ENCODE results near the gene GAS7.

The GAS7 gene

DNA sequence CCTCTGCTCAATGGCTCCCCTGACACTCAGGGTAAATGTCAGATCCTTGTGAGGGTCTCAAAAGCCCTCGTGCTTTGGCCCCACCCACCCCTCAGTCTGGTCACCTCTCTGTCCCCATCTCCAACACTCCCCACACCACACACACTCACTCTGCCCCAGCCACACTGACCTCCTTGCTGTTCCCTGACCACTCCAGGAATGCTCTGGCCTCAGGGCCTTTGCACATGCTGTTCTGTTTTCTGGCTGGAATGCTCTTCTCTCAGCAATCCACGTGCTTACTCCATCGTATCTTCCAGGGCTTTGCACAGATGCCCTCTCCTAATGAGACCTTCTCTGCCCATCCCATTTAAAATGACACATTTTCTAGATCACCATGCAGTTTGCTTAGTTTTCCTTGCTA is 28.2 kb downstream of the GAS7 start:
- no peak for FAIRE-seq

DNA sequence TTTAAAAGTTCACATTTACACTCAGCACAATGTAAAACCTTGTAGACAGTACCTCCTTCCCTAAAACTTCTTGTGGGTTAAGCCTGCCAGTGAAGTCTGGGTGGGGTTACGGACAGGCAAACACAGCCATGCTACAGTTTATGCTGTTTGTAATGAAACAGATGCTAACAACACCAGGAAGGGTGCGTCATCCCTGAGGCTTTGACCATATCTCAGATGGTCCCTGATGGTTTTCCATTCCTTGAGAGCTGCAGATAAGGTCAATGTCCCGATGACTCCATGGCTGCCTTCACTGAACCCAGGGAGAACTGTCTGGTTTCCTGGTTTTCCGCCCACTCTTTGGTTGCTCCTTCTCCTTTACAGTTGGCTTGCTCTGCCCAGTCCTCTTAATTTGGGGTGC is 29.1 kb downstream of the GAS7 start:
- FAIRE-seq, result no peak

GRCh38 chr17:10166176-10166935 is 32.0 kb downstream of the GAS7 start:
- no peak for FAIRE-seq

DNA sequence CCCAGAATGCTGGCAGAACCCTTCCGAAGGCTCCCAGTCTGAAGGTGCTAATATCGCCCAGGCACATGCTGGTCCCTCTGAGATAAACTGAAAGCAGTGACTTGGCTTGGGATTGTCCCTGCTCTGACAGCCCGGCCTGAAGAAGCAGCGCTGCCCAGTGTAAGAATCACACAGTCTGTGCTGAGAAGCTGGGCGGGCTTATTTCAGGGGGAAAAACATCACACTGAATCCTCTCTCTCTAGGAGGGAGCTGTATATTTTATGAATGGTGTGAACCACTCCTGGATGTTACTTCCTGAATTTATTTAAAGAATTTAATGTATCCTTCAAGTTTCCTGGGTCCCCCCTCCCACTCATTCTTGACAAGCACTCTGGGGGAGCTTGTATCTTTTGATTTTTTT is 36.3 kb downstream of the GAS7 start:
- no peak for FAIRE-seq

DNA sequence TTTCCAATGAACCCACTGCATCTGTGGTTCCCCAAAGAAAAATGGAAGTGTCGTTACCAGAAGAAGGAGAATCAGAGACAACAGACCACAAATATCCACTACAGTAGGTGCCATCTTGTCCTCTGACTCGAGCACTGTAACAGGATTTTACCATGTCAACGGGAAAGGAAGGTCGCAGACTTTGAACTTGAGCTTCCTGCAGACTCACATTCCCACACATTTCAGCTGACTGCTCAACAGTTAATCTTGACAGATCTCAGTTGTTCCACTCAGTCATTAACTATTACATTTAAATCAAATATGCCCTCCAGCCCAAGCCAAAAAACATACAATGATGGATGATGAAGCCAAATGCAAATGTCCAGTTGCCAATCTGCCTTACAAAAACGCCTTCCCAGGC is 37.0 kb downstream of the GAS7 start:
- FAIRE-seq, result no peak

GRCh38 chr17:10156948-10157607 is 41.3 kb downstream of the GAS7 start:
- FAIRE-seq, result no peak

- no peak for FAIRE-seq
Measured at GRCh38 chr17:10156599-10156947, 41.8 kb downstream of the GAS7 start.

- no peak for FAIRE-seq
Measured at GRCh38 chr17:10156077-10156435, 42.4 kb downstream of the GAS7 start.

- FAIRE-seq, result no peak
Measured at GRCh38 chr17:10155371-10156076, 42.9 kb downstream of the GAS7 start.

GRCh38 chr17:10151667-10152496 is 46.5 kb downstream of the GAS7 start:
- FAIRE-seq, result no peak

- FAIRE-seq, result no peak
Measured at GRCh38 chr17:10149573-10150399, 48.6 kb downstream of the GAS7 start.

GRCh38 chr17:10147761-10148415 is 50.5 kb downstream of the GAS7 start:
- no peak for FAIRE-seq

DNA sequence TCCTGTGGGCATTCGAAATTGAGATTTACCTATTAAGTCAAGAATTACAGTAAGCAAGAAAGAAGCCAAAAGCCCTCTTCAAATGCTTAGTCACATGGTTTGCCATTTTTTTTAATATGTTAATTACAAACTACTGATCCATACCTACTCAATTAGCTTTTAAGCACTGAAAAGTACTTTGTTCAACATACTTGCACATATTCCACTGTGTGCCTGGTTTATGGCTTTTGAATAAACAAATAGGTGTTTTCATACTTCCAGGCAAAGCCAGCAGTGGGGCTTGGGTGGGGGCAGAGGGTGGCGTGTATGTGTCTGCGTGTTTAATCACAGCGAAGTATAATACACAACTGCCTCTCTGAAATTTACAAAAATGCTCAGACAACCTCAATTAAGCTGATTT is 51.4 kb downstream of the GAS7 start:
- no peak for FAIRE-seq

DNA sequence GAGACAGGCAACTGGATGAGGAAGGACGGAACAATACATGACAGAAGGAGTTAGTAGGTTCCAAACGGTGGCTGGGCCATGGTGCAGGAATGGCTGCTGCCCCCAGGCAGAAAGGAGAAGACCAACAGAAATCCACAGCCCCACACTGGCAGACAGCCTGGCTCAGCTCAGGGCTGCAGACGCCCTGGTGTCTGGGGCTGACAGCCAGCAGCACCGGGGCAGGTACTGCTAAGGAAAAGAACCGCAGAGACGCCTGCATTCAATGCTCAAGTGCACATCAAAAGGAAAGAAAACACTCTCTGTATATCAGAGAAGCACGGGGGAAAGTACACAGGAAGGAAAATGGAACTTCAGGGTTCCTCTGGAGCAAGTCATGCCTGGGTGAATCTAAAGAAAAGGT is 53.4 kb downstream of the GAS7 start:
- FAIRE-seq, result no peak

GRCh38 chr17:10144456-10144855 is 54.0 kb downstream of the GAS7 start:
- no peak for FAIRE-seq

DNA sequence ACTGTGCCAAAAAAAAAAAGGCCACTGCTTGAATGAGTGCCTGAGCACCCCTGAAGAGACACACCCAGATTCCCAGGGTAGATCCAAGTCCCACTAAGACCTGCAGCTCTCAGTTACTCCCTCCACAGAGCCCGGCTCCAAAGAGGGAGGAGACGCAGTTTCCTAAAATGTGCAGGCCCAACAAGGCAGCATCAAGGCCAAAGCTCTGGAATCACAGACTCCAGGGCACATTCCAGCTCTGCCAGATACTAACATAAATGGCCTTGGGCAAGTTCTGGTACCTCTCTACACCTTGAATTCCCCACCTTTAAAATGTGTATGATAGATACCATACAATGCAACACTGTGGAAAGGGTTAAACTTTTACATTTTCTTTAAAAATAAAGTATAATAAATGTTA is 57.0 kb downstream of the GAS7 start:
- FAIRE-seq, result no peak

DNA sequence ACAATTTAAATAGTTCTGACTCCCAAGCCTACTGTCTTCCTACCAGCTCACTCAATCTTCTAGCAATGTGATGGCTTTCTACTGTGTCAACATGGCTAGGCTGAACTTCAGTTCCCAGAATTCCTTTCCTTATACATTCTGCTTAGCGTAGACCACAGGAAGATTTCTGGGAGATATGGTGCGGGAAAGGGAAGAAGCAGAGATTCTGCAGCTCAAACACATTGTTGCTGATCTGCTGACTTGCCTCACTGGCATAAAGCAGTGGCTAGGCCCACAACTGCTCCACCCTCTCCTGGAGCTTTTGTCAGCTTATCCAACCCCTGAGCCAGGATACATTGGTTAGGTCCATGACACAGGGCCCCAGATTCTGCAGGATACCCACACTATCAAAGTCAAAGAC is 58.8 kb downstream of the GAS7 start:
- FAIRE-seq, result no peak

DNA sequence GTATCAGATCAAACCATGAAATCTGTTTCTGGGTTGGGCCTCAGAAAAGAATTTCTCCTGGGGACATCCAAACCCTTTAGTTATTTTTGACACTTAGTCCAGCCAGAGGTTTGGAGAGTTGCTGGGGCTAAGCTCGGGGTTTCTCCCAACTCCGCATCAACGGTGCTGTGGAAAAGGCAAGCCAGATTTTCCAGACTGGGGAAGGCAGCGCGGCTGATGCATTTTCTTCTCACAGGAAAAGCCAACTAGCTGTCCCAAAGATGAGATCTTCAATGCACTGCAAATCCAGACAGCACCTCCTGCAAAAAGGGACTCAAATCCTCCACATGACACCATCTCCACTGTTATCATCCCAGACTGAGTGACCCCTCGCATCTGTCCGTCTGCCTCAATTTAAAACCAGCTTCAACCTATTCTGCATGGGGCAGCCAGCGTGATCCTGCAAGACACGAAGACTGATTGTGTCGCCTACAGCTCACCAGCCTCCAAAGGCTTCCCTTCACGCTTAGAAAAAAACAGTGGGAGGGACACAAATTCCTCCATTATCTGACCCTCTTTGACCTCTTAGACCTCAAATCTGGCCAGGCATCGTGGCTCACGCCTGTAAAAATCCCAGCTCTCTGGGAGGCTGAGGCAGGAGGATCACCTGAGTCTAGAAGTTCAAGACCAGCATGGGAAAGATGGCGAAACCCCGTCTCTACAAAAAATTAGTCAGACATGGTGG is 62.0 kb downstream of the GAS7 start:
- no peak for FAIRE-seq

GRCh38 chr17:10135539-10136257 is 62.7 kb downstream of the GAS7 start:
- FAIRE-seq, result no peak

DNA sequence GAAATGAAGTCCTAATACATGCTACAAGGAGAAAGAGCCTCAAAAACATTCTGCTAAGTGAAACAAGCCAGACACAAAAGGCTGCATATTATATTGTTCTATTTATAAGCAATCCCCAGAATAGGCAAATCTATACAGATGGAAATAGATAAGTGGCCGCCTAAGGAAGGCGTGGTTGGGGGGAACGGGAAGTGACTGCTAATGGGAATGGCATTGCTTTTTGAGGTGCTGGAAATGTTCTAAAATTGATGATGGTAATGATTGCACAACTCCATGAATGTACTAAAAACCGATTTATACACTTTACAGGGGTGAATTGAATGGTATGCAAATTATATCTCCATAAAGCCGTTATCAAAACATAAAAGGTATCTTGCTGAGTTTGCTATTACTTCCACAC is 67.7 kb downstream of the GAS7 start:
- no peak for FAIRE-seq

DNA sequence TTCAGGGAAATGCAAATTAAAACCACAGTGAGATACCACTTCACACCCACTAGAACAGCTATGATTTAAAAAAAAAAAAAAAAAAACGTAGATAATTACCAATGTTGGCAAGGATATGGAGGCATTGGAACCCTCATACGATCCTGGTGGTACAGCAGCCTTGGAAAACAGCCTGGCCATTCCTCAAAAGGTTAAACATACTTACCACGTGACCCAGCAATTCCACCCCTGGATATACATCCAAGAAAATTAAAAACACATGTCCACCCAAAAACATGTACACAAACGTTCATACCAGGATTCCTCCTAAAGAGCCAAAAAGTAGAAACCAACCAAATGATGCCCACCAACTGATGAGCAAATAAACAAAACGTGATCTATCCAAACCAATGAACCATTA is 68.1 kb downstream of the GAS7 start:
- no peak for FAIRE-seq
